GM12878 (cell line): Measurements from ENCODE around the gene MTHFD1L. TPM values are rescaled to one million over a fixed set of nuclear protein-coding genes. Genes with fewer than 3 reads are reported as not detected.
A peak's percentile ranks its signal among the peaks of the same experiment; 100 is the strongest.

Source experiments
- BCL11A ChIP-seq: IDR thresholded peaks from 2 replicates; pipeline ENCODE4 v1.6.1; 2011; ENCODE audit warnings: low read depth, low read length
- CHD4 ChIP-seq: fragments of 200-600 bp; sonication (generic); IDR thresholded peaks from 2 replicates; pipeline ENCODE4 v1.6.1; 2016; ENCODE audit warnings: mild to moderate bottlenecking
- E2F4 ChIP-seq: IDR thresholded peaks from 2 replicates; pipeline ENCODE4 v1.6.1; 2012; ENCODE audit warnings: low read depth, low read length, improper control_type of control experiment
- EGR1 ChIP-seq, 2 experiments: IDR thresholded peaks; 1 replicate in 1 of 2; 2 replicates in 1 of 2; pipeline ENCODE4 v1.6.1; 2011 to 2012; ENCODE audit warnings: low read depth in 2 of 2, low read length in 2 of 2, borderline replicate concordance in 1 of 2, mild to moderate bottlenecking in 1 of 2, moderate library complexity in 1 of 2
- HDAC2 ChIP-seq: fragments of 200-600 bp; sonication (generic); IDR thresholded peaks from 2 replicates; pipeline ENCODE4 v1.6.1; 2017
- HDGF ChIP-seq: fragments of 450-650 bp; IDR thresholded peaks from 2 replicates; pipeline ENCODE4 v1.6.1; 2016; ENCODE audit warnings: antibody characterized with exemption
- MEF2B ChIP-seq: fragments of 450-650 bp; IDR thresholded peaks from 2 replicates; pipeline ENCODE4 v1.6.1; 2018; ENCODE audit warnings: mild to moderate bottlenecking, moderate library complexity; ENCODE audit not compliant: partially characterized antibody, poor library complexity, severe bottlenecking
- MXI1 ChIP-seq: fragments of 150-350 bp; IDR thresholded peaks from 2 replicates; pipeline ENCODE4 v1.6.1; 2011; ENCODE audit warnings: low read depth, mild to moderate bottlenecking, inconsistent platforms, low read length, improper control_type of control experiment
- NKRF ChIP-seq: fragments of 450-650 bp; conservative IDR thresholded peaks from 2 replicates; pipeline ENCODE4 v1.6.1; 2017; ENCODE audit warnings: mild to moderate bottlenecking, moderate library complexity
- NR2C2 ChIP-seq: IDR thresholded peaks from 2 replicates; pipeline ENCODE4 v1.6.1; 2011; ENCODE audit warnings: borderline replicate concordance, low read depth; ENCODE audit not compliant: control insufficient read depth, insufficient read length
- PAX8 ChIP-seq: fragments of 450-650 bp; IDR thresholded peaks from 2 replicates; pipeline ENCODE4 v1.6.1; 2017; ENCODE audit warnings: mild to moderate bottlenecking, moderate library complexity
- PML ChIP-seq: IDR thresholded peaks from 2 replicates; pipeline ENCODE4 v1.6.1; 2012; ENCODE audit warnings: low read length, inconsistent platforms
- POLR2A ChIP-seq: IDR thresholded peaks from 2 replicates; pipeline ENCODE4 v1.6.1; 2011; ENCODE audit warnings: low read depth, mild to moderate bottlenecking, low read length
- RB1 ChIP-seq: fragments of 450-650 bp; formaldehyde crosslinking; IDR thresholded peaks from 2 replicates; pipeline ENCODE4 v1.6.1; 2017; ENCODE audit warnings: mild to moderate bottlenecking, borderline replicate concordance
- RCOR1 ChIP-seq: conservative IDR thresholded peaks from 2 replicates; pipeline ENCODE4 v1.6.1; 2012; ENCODE audit warnings: low read depth, low read length, improper control_type of control experiment
- SMARCA5 ChIP-seq: fragments of 450-650 bp; IDR thresholded peaks from 2 replicates; pipeline ENCODE4 v1.6.1; 2017; ENCODE audit warnings: mild to moderate bottlenecking
- STAT1 ChIP-seq: fragments of 450-650 bp; conservative IDR thresholded peaks from 2 replicates; pipeline ENCODE4 v1.6.1; 2014; ENCODE audit warnings: antibody characterized with exemption, mild to moderate bottlenecking
- YY1 ChIP-seq: IDR thresholded peaks from 2 replicates; pipeline ENCODE4 v1.6.1; 2011; ENCODE audit warnings: low read depth, mild to moderate bottlenecking, low read length
- ZNF24 ChIP-seq: fragments of 450-650 bp; IDR thresholded peaks from 2 replicates; pipeline ENCODE4 v1.6.1; 2017; ENCODE audit warnings: antibody characterized with exemption, mild to moderate bottlenecking
- ZNF687 ChIP-seq: fragments of 450-650 bp; IDR thresholded peaks from 2 replicates; pipeline ENCODE4 v1.6.1; 2017; ENCODE audit warnings: mild to moderate bottlenecking, moderate library complexity
- polyA plus RNA-seq, 11 experiments: library from polyadenylated mRNA; depleted of rRNA in 4 of 11; unstranded in 6 of 11; stranded (reverse) in 5 of 11; fragments of >200 nt; fragmentation: Nextera tagmentation in 4 of 11; fragmentation: Illumina TruSeq in 1 of 11; extraction: Ambion mirVana in 4 of 11; extraction: Trizol in 1 of 11; gene quantifications; 1 replicate in 1 of 11; 2 replicates in 10 of 11; pipeline versions ENCODE4 v1.2.1 to v1.2.3, GENCODE V29; 2011 to 2016; ENCODE audit warnings: inconsistent platforms in 2 of 11, missing spikeins in 2 of 11, low read depth in 1 of 11
- total RNA-seq, 4 experiments: library from RNA; depleted of rRNA in 3 of 4; stranded (reverse); fragments of >200 nt in 3 of 4; fragmentation: Illumina TruSeq in 1 of 4; extraction: Trizol in 1 of 4; gene quantifications; 2 replicates each; pipeline versions ENCODE4 v1.2.1 to v1.2.3, GENCODE V29; 2013 to 2021

Gene MTHFD1L
- total and polyA plus RNA-seq, 10 of the 15 experiments (the other 5 are each of a cell fraction or from before 2014, with no cell fraction given) = 11.7 to 75.5 (median 28.8) TPM

- TF ChIP-seq EGR1 (IDR thresholded peaks at IDR 0.05; ENCODE audit: borderline replicate concordance in 1 of 2, low read depth in 2 of 2, low read length in 2 of 2) (peak in 1 of 2 experiments; percentile 41; a peak in 1 of 3 replicates), HDGF (no peak), CHD4 (no peak), BCL11A (no peak), YY1 (peak; percentile 38; the same call in 1 of the 2 replicates), NR2C2 (no peak), POLR2A (peak; percentile 65), STAT1 (no peak), SMARCA5 (peak; percentile 74; the same call in 1 of the 2 replicates), MEF2B (no peak), HDAC2 (no peak), PML (no peak), ZNF687 (peak; percentile 16), ZNF24 (no peak), E2F4 (no peak), RCOR1 (no peak), MXI1 (no peak), RB1 (peak; percentile 59; the same call in 1 of the 2 replicates), NKRF (peak; percentile 73; the same call in 1 of the 2 replicates), PAX8 (no peak)
Measured at GRCh38 chr6:150865406-150866146, at the start of gene MTHFD1L (continued).
